D721Med (cell line): ENCODE results near the gene MEIS3.
A peak's percentile ranks its signal among the peaks of the same experiment; 100 is the strongest.
"Not testable (repeated sequence)": the region's sequence is repeated elsewhere in the genome, so short reads cannot be mapped to it uniquely, and the experiment has no call there.

Experiments
- DNase-seq: peaks from one replicate; pipeline ENCODE4 v3.0.0; 2011; ENCODE audit warnings: low spot score; ENCODE audit not compliant: insufficient read length
- FAIRE-seq: peaks from 2 replicates; lab custom pipeline; 2011; peaks lifted over from hg19 to GRCh38; lab: Jason Lieb, UNC
- TF ChIP-seq, protein P1 (sequence below): IDR thresholded peaks from 2 replicates; pipeline ENCODE4 v1.5.1; 2012; ENCODE audit warnings: mild to moderate bottlenecking, control low read depth; ENCODE audit not compliant: insufficient read depth; ENCODE audit errors: missing control alignments

The MEIS3 gene

DNA sequence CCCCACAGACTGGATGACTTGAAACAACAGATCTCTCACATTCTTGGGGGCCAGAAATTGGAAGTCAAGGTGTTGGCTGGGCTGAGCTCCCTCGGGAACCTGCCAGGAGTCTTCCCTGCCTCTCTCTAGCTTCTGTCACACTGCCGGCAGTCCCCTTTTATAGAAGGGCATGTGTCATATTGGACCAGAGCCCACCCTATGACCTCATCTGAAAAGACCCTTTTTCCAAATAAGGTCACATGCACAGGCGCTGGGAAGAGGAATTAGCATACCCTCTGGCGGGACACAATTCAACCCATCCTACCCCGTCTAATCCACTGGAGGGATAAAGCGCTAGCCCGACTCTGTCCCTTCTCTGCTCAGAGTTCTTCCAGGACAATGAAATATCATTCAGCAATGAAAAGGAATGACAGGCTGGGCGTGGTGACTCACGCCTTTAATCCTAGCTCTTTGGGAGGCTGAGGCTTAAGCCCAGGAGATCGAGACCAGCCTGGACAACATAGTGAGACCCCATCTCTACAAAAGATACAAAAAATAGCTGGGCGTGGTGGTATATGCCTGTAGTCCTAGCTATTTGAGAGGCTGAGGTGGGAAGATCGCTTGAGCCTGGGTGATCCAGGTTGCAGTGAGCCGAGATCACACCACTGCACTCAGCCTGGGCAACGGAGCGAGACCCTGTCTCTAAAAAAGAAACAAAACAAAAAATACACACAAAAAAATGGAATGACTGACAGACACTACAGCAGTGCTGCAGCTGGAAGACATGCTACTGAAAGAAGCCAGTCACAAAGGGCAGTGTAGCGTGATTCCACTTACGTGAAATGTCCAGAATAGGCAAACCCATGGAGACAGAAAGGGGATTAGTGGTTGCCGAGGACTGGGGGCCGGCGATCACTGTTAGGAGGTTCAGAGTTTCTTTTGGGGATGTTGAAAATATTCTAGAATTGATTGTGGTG lies 28.5 kb downstream of the MEIS3 start:
- TF ChIP-seq, protein P1, sequence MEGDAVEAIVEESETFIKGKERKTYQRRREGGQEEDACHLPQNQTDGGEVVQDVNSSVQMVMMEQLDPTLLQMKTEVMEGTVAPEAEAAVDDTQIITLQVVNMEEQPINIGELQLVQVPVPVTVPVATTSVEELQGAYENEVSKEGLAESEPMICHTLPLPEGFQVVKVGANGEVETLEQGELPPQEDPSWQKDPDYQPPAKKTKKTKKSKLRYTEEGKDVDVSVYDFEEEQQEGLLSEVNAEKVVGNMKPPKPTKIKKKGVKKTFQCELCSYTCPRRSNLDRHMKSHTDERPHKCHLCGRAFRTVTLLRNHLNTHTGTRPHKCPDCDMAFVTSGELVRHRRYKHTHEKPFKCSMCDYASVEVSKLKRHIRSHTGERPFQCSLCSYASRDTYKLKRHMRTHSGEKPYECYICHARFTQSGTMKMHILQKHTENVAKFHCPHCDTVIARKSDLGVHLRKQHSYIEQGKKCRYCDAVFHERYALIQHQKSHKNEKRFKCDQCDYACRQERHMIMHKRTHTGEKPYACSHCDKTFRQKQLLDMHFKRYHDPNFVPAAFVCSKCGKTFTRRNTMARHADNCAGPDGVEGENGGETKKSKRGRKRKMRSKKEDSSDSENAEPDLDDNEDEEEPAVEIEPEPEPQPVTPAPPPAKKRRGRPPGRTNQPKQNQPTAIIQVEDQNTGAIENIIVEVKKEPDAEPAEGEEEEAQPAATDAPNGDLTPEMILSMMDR: no peak
- DNase-seq (no peak), FAIRE-seq (no peak)

DNA sequence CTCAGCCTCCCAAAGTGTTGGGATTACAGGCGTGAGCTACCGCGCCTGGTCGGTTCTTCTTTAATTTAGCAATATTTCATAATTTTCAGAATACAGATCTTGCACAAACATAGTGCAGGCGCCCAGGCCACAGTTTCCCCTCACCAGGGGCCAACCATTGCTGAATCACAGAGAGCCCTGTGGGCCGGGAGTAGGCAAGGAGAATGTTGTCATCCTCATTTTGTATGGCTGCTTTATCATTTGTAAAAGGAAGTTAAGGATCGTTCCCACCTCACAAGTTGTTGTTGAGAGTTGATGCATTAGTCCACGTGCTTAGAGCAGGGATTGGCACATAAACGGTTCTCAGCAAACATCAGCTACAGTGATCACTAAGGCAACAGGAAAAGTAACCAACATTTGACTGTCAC lies 30.2 kb downstream of the MEIS3 start:
- DNase-seq (no peak), FAIRE-seq (no peak)
- TF ChIP-seq, protein P1: no peak

DNA sequence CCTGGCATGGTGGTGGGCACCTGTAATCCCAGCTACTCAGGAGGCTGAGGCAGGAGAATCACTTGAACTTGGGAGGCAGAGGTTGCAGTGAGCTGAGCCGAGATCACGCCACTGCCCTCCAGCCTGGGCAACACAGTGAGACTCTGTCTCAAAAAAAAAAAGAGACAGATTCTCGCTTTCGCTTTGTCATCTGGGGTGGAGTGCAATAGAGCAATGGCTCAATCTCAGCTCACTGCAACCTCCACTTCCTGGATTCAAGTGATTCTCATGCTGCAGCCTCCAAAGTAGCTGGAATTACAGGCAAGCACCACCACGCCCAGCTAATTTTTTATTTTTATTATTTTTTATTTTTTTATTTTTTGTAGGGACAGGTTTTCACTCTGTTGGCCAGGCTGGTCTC lies 30.6 kb downstream of the MEIS3 start:
- not testable (repeated sequence) for FAIRE-seq, DNase-seq

DNA sequence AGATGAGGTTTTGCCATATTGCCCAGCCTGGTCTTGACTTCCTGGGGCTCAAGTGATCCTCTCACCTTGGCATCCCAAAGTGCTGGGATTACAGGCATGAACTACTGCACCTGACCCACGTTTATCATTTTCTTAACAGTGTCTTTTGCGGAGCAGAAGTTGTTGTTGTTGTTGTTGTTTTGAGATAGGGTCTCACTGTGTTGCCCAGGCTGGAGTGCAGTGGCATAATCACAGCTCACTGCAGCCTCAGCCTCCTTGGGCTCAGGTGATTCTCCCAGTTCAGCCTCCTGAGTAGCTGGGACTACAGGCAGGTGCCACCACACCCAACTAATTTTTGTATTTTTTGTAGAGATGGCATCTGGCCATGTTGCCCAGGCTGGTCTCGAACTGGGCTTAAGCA lies 31.7 kb downstream of the MEIS3 start:
- not testable (repeated sequence) for FAIRE-seq, DNase-seq

DNA sequence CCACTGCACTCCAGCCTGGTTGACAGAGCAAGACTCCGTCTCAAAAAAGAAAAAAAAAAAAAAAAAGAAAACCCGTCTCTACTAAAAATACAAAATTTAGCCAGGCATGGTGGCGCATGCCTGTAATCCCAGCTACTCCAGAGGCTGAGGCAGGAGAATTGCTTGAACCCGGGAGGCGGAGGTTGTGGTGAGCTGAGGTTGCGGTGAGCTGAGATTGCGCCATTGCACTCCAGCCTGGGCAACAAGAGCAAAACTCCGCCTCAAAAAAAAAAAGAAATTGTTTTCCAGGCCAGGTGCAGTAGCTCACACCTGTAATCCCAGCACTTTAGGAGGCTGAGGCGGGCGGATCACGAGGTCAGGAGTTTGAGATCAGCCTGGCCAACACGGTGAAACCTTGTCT lies 32.7 kb downstream of the MEIS3 start:
- FAIRE-seq, DNase-seq: not testable (repeated sequence)

DNA sequence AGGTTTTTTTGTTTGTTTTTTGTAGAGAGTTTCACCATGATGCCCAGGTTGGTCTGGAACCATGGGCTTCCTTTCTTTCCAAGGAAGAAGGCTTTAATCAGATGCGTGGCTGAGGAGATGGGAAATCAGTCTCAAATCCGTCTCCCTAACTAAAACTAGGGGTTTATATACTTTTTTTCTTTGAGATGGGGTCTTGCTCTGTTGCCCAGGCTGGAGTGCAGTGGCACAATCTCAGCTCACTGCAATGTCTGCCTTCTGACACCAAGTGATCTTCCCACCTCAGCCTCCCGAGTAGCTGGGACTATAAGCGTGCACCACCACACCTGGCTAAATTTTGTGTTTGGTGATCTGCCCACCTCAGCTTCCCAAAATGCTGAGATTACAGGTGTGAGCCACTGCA lies 34.8 kb downstream of the MEIS3 start:
- DNase-seq, FAIRE-seq: not testable (repeated sequence)

DNA sequence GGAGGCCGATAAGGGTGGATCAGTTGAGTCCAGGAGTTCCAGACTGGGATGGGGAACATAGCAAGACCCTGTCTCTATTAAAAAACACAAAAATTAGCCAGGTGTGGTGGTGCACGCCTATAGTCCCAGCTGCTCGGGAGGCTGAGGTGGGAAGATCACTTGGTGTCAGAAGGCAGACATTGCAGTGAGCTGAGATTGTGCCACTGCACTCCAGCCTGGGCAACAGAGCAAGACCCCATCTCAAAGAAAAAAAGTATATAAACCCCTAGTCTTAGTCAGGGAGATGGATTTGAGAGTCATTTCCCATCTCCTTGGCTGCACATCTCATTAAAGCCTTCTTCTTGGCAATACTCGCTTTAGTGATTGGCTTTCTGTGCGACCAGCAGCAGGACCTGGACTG lies 35.4 kb downstream of the MEIS3 start:
- FAIRE-seq, DNase-seq: not testable (repeated sequence)

DNA sequence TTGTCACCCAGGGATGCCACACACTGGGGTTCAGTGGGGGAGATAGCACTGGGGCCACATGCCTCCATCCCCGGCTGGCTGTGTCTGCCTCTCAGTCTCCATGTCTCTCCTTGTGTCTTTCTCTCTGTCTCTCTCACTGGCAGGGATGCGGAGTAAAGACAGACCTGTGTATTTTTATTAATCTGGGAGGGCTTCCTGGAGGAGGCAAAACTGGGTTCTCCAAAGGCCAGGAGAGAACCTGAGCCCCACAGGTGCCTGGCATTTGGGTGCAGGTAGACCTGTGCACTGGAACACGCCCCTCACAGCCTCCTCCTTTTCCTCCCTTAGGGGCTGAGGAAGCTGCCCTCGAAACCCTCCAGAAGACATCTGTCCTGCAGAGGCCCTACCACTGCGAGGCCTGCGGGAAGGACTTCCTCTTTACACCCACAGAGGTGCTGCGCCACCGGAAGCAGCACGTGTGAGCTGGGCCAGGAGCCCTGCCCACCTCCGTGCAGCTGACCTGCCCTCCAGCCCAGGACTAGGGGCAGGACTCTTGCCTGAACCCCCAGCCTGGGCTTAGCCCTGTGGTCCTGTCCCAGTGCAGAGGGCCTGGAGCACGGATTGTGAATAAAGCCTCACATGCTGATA lies 37.6 kb downstream of the MEIS3 start:
- DNase-seq: peak; percentile 3
- TF ChIP-seq, protein P1: no peak

DNA sequence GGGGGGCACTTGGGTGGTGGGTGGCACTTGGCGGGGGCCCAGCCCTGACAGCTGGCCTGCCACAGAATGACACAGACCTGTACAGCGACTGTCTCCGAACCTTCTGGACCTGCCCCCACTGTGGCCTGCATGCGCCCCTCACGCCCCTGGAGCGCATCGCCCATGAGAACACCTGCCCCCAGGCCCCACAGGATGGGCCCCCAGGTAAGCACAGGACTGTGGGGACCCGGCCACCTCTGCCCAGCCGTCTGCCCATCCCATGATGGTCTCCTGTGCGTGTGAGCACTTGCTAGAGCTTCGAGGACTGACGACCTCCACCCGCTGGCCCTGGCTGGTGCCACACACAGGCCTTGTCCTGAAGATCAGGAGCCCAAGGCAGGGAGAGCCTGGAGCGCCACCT lies 38.2 kb downstream of the MEIS3 start:
- FAIRE-seq: no peak
- DNase-seq: no peak
- TF ChIP-seq, protein P1: no peak

More for the DNA sequence above, 37.6 kb downstream of the MEIS3 start:
- no peak for FAIRE-seq
